ENCODE measurements around the gene PSMG1. TPM values are rescaled to one million over a fixed set of nuclear protein-coding genes. Genes with fewer than 3 reads are reported as not detected.

The PSMG1 gene
- polyA plus RNA-seq, 1 of the 3 experiments (the other 2 are of a cell fraction), result 39.6 TPM

DNA sequence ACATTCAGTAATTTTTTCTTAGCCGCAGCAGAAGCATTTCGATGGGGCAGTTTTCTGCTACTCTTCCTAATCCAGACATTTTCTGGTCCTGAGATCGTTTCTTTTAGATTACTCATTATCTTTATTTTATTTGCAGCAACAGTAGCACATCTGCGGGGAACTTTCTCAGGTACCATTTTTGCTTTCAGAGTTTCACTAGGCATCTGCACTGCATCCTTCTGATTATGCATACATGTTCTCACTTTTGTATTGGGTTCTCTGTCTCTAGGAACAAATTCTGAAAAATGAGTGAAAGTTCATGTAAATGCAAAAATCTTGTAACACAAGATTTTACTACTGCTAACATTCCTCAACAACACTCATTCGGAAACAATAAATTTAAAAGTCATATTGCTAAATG lies 3.9 kb upstream of the PSMG1 start:
- Histone ChIP-seq H3K36me3 (replicated peaks in 1 of 2; ENCODE audit: control insufficient read depth in 1 of 2, insufficient read depth in 2 of 2, low read length in 1 of 2) (peaks cover 19 to 23% of the 10 kb centered on the region in 2 experiments), H3K9me2 (no peaks in the 10 kb centered on the region), H3K9me3 (no peaks in the 10 kb centered on the region), H3K4me3 (ENCODE audit: low read depth in 2 of 2, low read length in 1 of 2) (no peak overlapping the region), H3K4me1 (ENCODE audit: control insufficient read depth in 1 of 2, insufficient read depth in 2 of 2, low read depth in 1 of 2, low read length in 1 of 2) (peaks cover 5 to 22% of the 10 kb centered on the region in 2 experiments), H3F3A (replicated peaks; ENCODE audit: insufficient read depth) (peaks cover 34% of the 10 kb centered on the region), H3K9ac (no peak overlapping the region), H4K20me1 (ENCODE audit: insufficient read depth) (no peaks in the 10 kb centered on the region), H3K4me2 (no peak overlapping the region), H3K27ac (ENCODE audit: low read depth in 2 of 2, low read length in 1 of 2) (no peak overlapping the region), H3K79me2 (ENCODE audit: insufficient read depth) (peaks cover 9% of the 10 kb centered on the region), H2AFZ (ENCODE audit: low read depth) (no peak overlapping the region), H3K27me3 (ENCODE audit: insufficient read depth) (no peaks in the 10 kb centered on the region)
- DNase-seq, result no peak
- ChIA-PET CTCF (no interaction called here), POLR2A (no interaction called here)
- WGBS (ENCODE audit: low lambda C conversion rate), result 92% methylated on average over 5 of the region's 5 CpGs
- TF ChIP-seq CHD2 (IDR thresholded peaks at IDR 0.05; ENCODE audit: low read length, partially characterized antibody) (no peak), GATA2 (CRISPR knock-in tag; IDR thresholded peaks at IDR 0.05) (no peak), NRF1 (IDR thresholded peaks at IDR 0.05; ENCODE audit: low read depth, low read length) (no peak)
- TF ChIP-seq, protein P1, sequence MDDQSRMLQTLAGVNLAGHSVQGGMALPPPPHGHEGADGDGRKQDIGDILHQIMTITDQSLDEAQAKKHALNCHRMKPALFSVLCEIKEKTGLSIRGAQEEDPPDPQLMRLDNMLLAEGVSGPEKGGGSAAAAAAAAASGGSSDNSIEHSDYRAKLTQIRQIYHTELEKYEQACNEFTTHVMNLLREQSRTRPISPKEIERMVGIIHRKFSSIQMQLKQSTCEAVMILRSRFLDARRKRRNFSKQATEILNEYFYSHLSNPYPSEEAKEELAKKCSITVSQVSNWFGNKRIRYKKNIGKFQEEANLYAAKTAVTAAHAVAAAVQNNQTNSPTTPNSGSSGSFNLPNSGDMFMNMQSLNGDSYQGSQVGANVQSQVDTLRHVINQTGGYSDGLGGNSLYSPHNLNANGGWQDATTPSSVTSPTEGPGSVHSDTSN (IDR thresholded peaks at IDR 0.05), result no peak
- TF ChIP-seq, protein P2, sequence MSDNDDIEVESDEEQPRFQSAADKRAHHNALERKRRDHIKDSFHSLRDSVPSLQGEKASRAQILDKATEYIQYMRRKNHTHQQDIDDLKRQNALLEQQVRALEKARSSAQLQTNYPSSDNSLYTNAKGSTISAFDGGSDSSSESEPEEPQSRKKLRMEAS (IDR thresholded peaks at IDR 0.05; ENCODE audit: low read depth), result no peak
- TF ChIP-seq, protein P3, sequence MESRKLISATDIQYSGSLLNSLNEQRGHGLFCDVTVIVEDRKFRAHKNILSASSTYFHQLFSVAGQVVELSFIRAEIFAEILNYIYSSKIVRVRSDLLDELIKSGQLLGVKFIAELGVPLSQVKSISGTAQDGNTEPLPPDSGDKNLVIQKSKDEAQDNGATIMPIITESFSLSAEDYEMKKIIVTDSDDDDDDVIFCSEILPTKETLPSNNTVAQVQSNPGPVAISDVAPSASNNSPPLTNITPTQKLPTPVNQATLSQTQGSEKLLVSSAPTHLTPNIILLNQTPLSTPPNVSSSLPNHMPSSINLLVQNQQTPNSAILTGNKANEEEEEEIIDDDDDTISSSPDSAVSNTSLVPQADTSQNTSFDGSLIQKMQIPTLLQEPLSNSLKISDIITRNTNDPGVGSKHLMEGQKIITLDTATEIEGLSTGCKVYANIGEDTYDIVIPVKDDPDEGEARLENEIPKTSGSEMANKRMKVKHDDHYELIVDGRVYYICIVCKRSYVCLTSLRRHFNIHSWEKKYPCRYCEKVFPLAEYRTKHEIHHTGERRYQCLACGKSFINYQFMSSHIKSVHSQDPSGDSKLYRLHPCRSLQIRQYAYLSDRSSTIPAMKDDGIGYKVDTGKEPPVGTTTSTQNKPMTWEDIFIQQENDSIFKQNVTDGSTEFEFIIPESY (IDR thresholded peaks at IDR 0.05; ENCODE audit: borderline replicate concordance, low read depth), result no peak
- TF ChIP-seq, protein P4, sequence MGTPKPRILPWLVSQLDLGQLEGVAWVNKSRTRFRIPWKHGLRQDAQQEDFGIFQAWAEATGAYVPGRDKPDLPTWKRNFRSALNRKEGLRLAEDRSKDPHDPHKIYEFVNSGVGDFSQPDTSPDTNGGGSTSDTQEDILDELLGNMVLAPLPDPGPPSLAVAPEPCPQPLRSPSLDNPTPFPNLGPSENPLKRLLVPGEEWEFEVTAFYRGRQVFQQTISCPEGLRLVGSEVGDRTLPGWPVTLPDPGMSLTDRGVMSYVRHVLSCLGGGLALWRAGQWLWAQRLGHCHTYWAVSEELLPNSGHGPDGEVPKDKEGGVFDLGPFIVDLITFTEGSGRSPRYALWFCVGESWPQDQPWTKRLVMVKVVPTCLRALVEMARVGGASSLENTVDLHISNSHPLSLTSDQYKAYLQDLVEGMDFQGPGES (IDR thresholded peaks at IDR 0.05; ENCODE audit: low read depth, low read length), result no peak

DNA sequence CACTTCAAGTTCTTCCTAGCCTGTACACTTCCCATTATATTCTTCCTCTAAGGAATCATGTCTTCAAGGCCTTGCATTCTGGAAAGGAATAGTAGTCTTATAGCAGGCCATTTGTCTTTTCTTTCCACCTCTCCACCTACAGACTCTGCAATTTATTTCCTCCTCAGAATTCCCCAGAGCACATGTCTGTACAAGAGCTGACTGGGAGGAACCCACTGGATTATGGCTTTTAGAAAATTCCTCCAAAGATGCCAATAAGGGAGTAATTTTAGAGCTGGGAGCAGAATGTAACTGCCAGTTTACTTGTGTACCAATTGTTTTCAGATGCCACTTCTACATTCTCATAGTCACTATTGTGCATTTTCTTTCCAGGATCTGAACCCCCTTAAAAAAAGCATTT lies 3.4 kb upstream of the PSMG1 start:
- Histone ChIP-seq H3K9me3 (no peaks in the 10 kb centered on the region), H3F3A (replicated peaks; ENCODE audit: insufficient read depth) (peaks cover 33% of the 10 kb centered on the region), H3K9me2 (no peaks in the 10 kb centered on the region), H2AFZ (ENCODE audit: low read depth) (no peak overlapping the region), H3K36me3 (replicated peaks in 1 of 2; ENCODE audit: control insufficient read depth in 1 of 2, insufficient read depth in 2 of 2, low read length in 1 of 2) (peaks cover 15 to 21% of the 10 kb centered on the region in 2 experiments), H3K79me2 (ENCODE audit: insufficient read depth) (peaks cover 13% of the 10 kb centered on the region), H3K4me2 (no peak overlapping the region), H3K4me1 (ENCODE audit: control insufficient read depth in 1 of 2, insufficient read depth in 2 of 2, low read depth in 1 of 2, low read length in 1 of 2) (peaks cover 10 to 22% of the 10 kb centered on the region in 2 experiments), H3K27ac (ENCODE audit: low read depth in 2 of 2, low read length in 1 of 2) (no peak overlapping the region), H3K9ac (no peak overlapping the region), H3K27me3 (ENCODE audit: insufficient read depth) (no peaks in the 10 kb centered on the region), H3K4me3 (ENCODE audit: low read depth in 2 of 2, low read length in 1 of 2) (no peak overlapping the region), H4K20me1 (ENCODE audit: insufficient read depth) (no peaks in the 10 kb centered on the region)
- ChIA-PET CTCF (no interaction called here), POLR2A (no interaction called here)
- no peak for DNase-seq
- TF ChIP-seq RFX5 (IDR thresholded peaks at IDR 0.05; ENCODE audit: low read length), result no peak
- no peak for TF ChIP-seq POLR2AphosphoS5 (IDR thresholded peaks at IDR 0.05; ENCODE audit: low read depth, low read length)
- no peak for TF ChIP-seq RXRA (IDR thresholded peaks at IDR 0.05; ENCODE audit: borderline replicate concordance, low read depth)
- TF ChIP-seq, protein P1 (IDR thresholded peaks at IDR 0.05), result no peak
- TF ChIP-seq EZH2phosphoT487 (IDR thresholded peaks at IDR 0.05; ENCODE audit: borderline replicate concordance, low read depth), result no peak
- TF ChIP-seq JUND (IDR thresholded peaks at IDR 0.05), result no peak
- TF ChIP-seq, protein P5, sequence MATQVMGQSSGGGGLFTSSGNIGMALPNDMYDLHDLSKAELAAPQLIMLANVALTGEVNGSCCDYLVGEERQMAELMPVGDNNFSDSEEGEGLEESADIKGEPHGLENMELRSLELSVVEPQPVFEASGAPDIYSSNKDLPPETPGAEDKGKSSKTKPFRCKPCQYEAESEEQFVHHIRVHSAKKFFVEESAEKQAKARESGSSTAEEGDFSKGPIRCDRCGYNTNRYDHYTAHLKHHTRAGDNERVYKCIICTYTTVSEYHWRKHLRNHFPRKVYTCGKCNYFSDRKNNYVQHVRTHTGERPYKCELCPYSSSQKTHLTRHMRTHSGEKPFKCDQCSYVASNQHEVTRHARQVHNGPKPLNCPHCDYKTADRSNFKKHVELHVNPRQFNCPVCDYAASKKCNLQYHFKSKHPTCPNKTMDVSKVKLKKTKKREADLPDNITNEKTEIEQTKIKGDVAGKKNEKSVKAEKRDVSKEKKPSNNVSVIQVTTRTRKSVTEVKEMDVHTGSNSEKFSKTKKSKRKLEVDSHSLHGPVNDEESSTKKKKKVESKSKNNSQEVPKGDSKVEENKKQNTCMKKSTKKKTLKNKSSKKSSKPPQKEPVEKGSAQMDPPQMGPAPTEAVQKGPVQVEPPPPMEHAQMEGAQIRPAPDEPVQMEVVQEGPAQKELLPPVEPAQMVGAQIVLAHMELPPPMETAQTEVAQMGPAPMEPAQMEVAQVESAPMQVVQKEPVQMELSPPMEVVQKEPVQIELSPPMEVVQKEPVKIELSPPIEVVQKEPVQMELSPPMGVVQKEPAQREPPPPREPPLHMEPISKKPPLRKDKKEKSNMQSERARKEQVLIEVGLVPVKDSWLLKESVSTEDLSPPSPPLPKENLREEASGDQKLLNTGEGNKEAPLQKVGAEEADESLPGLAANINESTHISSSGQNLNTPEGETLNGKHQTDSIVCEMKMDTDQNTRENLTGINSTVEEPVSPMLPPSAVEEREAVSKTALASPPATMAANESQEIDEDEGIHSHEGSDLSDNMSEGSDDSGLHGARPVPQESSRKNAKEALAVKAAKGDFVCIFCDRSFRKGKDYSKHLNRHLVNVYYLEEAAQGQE (IDR thresholded peaks at IDR 0.05; ENCODE audit: low read depth, low read length), result no peak
- TF ChIP-seq, protein P3 (IDR thresholded peaks at IDR 0.05; ENCODE audit: borderline replicate concordance, low read depth), result no peak
- TF ChIP-seq ELF1 (IDR thresholded peaks at IDR 0.05), result no peak
- TF ChIP-seq MEF2A (IDR thresholded peaks at IDR 0.05; ENCODE audit: borderline replicate concordance, low read depth), result no peak
- no peak for TF ChIP-seq GABPA (IDR thresholded peaks at IDR 0.05; ENCODE audit: low read depth)

Measured in SK-N-SH (cell line).